Stomach (tissue), 4 donors: ENCODE measurements around the gene ATG7.

Experiments used
- POLR2A ChIP-seq, 4 donors: fragments of 450-650 bp; IDR thresholded peaks; one replicate each; pipeline ENCODE4 v1.6.1; 2016; ENCODE audit warnings: antibody characterized with exemption in 4 of 4, control low read depth in 2 of 4, mild to moderate bottlenecking in 1 of 4, moderate library complexity in 1 of 4
- POLR2AphosphoS5 ChIP-seq, 3 donors: sonication (generic); formaldehyde crosslinking; IDR thresholded peaks; one replicate each; pipeline ENCODE4 v1.6.1; 2016; ENCODE audit warnings: antibody characterized with exemption in 3 of 3
- TF ChIP-seq, protein P1 (sequence below), 7 experiments: fragments of 450-650 bp in 4 of 7; fragments of 200-600 bp in 3 of 7; sonication (generic) in 3 of 7; IDR thresholded peaks; one replicate each; pipeline ENCODE4 v1.5.1; 2016 to 2019; ENCODE audit warnings: antibody characterized with exemption in 7 of 7, control low read depth in 2 of 7, mild to moderate bottlenecking in 1 of 7

DNA sequence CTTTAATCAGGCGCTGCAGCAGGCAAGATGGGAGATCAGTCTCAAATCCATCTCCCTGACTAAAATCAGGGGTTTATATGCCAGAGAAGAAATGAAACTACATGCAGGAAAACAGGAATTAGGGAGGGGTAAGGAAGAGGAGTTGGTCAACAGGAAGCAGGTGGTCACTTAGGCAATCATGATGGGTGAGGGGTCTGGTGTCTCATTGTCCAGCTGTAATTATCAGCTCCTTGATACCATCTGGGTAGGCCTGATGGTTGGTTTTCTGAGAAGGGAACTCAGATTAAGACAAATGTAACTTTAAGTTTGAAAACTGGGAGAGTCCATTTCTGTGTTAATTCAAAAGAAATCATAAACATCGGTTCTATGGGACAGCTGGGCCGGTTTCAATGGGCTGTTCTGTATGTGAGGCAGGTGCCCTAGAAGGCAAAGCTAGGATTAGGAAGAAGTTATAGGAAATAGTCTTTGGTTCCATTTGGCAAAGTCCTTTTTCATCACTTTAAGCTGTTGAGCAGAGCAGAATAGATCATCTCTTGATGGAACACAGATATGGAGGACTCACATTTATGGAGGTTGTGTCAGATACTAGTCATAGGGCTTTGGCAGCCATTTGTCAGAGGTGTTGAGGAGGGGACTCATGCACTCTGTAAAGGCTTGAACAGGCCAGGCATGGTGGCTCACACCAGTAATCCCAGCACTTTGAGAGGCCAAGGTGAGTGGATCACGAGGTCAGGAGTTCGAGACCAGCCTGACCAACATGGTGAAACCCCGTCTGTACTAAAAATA lies 222.1 kb downstream of the ATG7 start:
- TF ChIP-seq, protein P1, sequence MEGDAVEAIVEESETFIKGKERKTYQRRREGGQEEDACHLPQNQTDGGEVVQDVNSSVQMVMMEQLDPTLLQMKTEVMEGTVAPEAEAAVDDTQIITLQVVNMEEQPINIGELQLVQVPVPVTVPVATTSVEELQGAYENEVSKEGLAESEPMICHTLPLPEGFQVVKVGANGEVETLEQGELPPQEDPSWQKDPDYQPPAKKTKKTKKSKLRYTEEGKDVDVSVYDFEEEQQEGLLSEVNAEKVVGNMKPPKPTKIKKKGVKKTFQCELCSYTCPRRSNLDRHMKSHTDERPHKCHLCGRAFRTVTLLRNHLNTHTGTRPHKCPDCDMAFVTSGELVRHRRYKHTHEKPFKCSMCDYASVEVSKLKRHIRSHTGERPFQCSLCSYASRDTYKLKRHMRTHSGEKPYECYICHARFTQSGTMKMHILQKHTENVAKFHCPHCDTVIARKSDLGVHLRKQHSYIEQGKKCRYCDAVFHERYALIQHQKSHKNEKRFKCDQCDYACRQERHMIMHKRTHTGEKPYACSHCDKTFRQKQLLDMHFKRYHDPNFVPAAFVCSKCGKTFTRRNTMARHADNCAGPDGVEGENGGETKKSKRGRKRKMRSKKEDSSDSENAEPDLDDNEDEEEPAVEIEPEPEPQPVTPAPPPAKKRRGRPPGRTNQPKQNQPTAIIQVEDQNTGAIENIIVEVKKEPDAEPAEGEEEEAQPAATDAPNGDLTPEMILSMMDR (IDR thresholded peaks at IDR 0.05) = no peak
- TF ChIP-seq POLR2A (IDR thresholded peaks at IDR 0.05) = no peak
- no peak for TF ChIP-seq POLR2AphosphoS5 (IDR thresholded peaks at IDR 0.05)
